Adrenal gland (tissue), 12 donors: ENCODE results near the gene BCAS4. TPM values are rescaled to one million over a fixed set of nuclear protein-coding genes. Genes with fewer than 3 reads are reported as not detected.

Source experiments
- DNase-seq, 7 donors: peaks; one replicate each; pipeline ENCODE4 v3.0.0-alpha.2; 2019 to 2020
- H3K27ac ChIP-seq, 5 donors: fragments of 200-600 bp; sonication (generic) in 4 of 5; 1 replicate in 3 of 5; 2 replicates in 2 of 5; pipeline versions ENCODE4 v1.5.1 to v1.8.0; 2016 to 2020; ENCODE audit warnings: mild to moderate bottlenecking in 1 of 5
- H3K27me3 ChIP-seq: fragments of 200-600 bp; 2 replicates; pipeline ENCODE4 v1.8.0; 2021
- H3K36me3 ChIP-seq, 2 donors: fragments of 200-600 bp; replicated peaks in 1 of 2; 1 replicate in 1 of 2; 2 replicates in 1 of 2; pipeline versions ENCODE4 v1.5.1 to v1.8.0; 2018 to 2022
- H3K4me1 ChIP-seq, 2 donors: fragments of 200-600 bp; replicated peaks in 1 of 2; 1 replicate in 1 of 2; 2 replicates in 1 of 2; pipeline versions ENCODE4 v1.5.1 to v1.8.0; 2018 to 2021
- H3K4me3 ChIP-seq, 4 donors: fragments of 200-600 bp; sonication (generic) in 3 of 4; one replicate each; pipeline ENCODE4 v1.5.1; 2016 to 2018
- H3K9me3 ChIP-seq, 3 donors: fragments of 200-600 bp; sonication (generic) in 1 of 3; replicated peaks in 1 of 3; 1 replicate in 2 of 3; 2 replicates in 1 of 3; pipeline versions ENCODE4 v1.5.1 to v1.8.0; 2016 to 2021
- POLR2A ChIP-seq, 2 donors: fragments of 450-650 bp; IDR thresholded peaks; one replicate each; pipeline ENCODE4 v1.6.1; 2017; ENCODE audit warnings: antibody characterized with exemption in 2 of 2, mild to moderate bottlenecking in 2 of 2, moderate library complexity in 1 of 2
- whole genome bisulfite sequencing, 4 donors: extraction: QIAGEN DNeasy Blood & Tissue Kit in 2 of 4; methylation state at CpG; one replicate each; pipeline versions ENCODE4 v1.1.5 to v1.1.7; 2013 to 2017; 5-methylcytosine and 5-hydroxymethylcytosine counted together
- intact Hi-C, 2 donors: fragments of 100-400 bp; cut with DNase I; formaldehyde crosslinking; loops; one replicate each; pipeline versions ENCODE4 v1.14.1 to v1.15.0; 2022 to 2023
- polyA plus RNA-seq, 3 donors: library from polyadenylated mRNA; stranded (reverse); fragments of 200-250 nt in 2 of 3; fragments of 350-450 nt in 1 of 3; fragmentation: Illumina TruSeq in 1 of 3; extraction: RNeasy Lipid Tissue Mini Kit (QIAGEN cat#74804) in 1 of 3; gene quantifications; one replicate each; pipeline ENCODE4 v1.2.3, GENCODE V29; 2013 to 2014
- total RNA-seq, 9 donors: library from RNA; depleted of rRNA in 4 of 9; stranded (reverse); fragments of >200 nt in 4 of 9; fragments of 120-200 nt in 1 of 9; fragmentation: NEBNext Ultra II Directional in 1 of 9; extraction: Animal tissue kit (Norgen Biotek cat#: 25700) in 1 of 9; gene quantifications; one replicate each; pipeline versions ENCODE4 v1.1.0 to v1.2.4, GENCODE V29; 2013 to 2023
- TF ChIP-seq, protein P1 (sequence below), 6 experiments: fragments of 450-650 bp in 4 of 6; fragments of 200-600 bp in 2 of 6; sonication (generic) in 1 of 6; IDR thresholded peaks; 1 replicate in 5 of 6; 2 replicates in 1 of 6; pipeline versions ENCODE4 v1.5.1 to v1.8.0; 2016 to 2021; ENCODE audit warnings: antibody characterized with exemption in 6 of 6, mild to moderate bottlenecking in 2 of 6, moderate library complexity in 1 of 6
- donor health status: healthy with polysubstance abuse.
- donor health status: Bipolar disorder and iron deficiency.
- donor health status: DM: yes; HTN: yes; CAD: no.
- donor health status: DM: no; HTN: no; CAD: no.
- donor health status: DM: no; HTN: no; CAD: no.
- donor health status: DM: yes; HTN: yes; CAD: no.

BCAS4 gene
- total and polyA plus RNA-seq, 12 donors: 0.66 to 5.1 (median 1.5) TPM

DNA sequence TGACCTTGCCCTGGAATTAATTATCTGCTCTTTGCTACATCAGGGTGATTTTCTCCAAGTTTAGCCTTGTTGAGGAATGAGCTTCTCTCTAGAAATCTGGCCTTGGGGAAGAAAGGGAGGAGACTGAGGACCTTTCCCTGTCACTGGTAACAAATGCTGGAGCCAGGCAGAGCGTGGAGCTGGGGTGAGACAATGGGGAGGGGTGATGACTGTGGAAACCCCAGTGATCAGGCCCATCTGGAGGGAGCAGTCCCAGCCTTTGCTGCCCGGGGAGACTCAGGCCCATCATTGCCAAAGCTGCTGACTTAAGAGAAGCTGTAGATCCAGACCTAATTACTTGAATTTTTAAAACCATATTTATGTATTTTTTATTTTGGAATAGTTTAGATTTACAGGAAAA, 31.3 kb downstream of the BCAS4 start:
- 29 to 34% (median 31%) methylated on average over 2 of the region's 2 CpGs for WGBS, 4 donors
- intact Hi-C loops: no loop called here
- peak in 6 of 7 donors; percentile 50 to 78 (median 66) for DNase-seq
- TF ChIP-seq, protein P1, sequence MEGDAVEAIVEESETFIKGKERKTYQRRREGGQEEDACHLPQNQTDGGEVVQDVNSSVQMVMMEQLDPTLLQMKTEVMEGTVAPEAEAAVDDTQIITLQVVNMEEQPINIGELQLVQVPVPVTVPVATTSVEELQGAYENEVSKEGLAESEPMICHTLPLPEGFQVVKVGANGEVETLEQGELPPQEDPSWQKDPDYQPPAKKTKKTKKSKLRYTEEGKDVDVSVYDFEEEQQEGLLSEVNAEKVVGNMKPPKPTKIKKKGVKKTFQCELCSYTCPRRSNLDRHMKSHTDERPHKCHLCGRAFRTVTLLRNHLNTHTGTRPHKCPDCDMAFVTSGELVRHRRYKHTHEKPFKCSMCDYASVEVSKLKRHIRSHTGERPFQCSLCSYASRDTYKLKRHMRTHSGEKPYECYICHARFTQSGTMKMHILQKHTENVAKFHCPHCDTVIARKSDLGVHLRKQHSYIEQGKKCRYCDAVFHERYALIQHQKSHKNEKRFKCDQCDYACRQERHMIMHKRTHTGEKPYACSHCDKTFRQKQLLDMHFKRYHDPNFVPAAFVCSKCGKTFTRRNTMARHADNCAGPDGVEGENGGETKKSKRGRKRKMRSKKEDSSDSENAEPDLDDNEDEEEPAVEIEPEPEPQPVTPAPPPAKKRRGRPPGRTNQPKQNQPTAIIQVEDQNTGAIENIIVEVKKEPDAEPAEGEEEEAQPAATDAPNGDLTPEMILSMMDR (IDR thresholded peaks at IDR 0.05): no peak
- TF ChIP-seq POLR2A (IDR thresholded peaks at IDR 0.05): no peak
- Histone ChIP-seq H3K4me1 (peaks cover 17 to 27% of the 10 kb centered on the region in 2 donors), H3K27me3 (no peaks in the 10 kb centered on the region), H3K9me3 (no peaks in the 10 kb centered on the region), H3K36me3 (no peaks in the 10 kb centered on the region), H3K4me3 (no peak overlapping the region), H3K27ac (peak overlapping the region in 3 of 5 donors; percentile 3 to 22 (median 22))

DNA sequence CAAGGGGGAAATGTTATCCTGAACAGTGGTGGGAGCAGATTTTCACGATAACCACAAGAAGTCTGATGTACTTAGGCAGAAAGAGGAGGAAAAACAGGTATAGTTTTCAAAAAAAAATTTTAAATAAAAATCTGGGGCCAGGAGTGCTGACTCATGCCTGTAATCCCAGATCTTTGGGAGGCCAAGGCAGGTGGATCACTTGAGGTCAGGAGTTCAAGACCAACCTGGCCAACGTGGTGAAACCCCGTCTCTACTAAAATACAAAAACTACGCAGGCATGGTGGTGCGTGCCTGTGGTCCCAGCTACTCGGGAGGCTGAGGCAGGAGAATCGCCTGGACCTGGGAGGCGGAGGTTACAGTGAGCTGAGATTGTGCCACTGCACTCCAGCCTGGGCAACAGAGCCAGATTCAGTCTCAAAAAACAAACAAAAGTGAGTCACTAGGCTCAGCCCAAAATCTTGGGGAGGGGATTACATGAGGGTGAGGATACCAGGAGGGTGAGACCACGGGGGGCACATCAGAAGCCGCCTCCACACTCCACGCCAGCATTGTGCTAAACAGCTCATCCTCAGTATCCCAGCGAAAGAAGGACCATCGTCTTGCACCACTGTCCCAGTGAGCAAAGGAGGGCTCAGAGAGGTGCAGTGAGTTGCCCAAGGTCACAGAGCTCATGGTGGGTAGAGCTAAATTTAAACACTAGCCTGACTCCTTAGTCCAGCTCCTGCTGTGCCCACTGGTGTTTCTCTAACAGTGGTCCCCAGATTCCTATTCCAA, 33.7 kb downstream of the BCAS4 start:
- TF ChIP-seq POLR2A (IDR thresholded peaks at IDR 0.05): no peak
- TF ChIP-seq, protein P1 (IDR thresholded peaks at IDR 0.05): no peak
- Histone ChIP-seq H3K4me3 (no peak overlapping the region), H3K27me3 (no peaks in the 10 kb centered on the region), H3K36me3 (no peaks in the 10 kb centered on the region), H3K9me3 (no peaks in the 10 kb centered on the region), H3K4me1 (peaks cover 17 to 27% of the 10 kb centered on the region in 2 donors), H3K27ac (no peak overlapping the region)
- 88 to 92% (median 89%) methylated on average over 13 of the region's 13 CpGs for WGBS, 4 donors
- intact Hi-C loops: no loop called here
- DNase-seq: no peak

DNA sequence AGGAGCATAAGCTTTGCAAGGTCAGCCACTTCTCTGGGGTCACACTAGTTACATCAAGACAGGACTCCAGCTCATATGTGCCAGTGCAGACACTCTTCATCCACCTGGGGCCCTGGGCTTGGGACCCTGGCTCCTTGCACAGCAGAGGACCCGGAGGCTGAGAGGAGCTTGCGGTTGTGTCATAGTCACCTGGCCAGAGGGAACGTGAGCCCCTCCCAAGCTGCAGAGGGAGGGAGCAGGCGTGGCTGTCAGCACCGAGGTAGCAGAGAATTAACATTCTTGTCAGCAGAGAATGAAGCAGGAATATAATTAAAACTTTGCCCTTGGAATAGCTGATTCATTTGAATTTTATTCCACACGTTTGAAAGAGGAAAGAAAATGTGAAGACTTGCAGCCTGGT, 36.8 kb downstream of the BCAS4 start:
- no peak for DNase-seq
- TF ChIP-seq, protein P1 (IDR thresholded peaks at IDR 0.05): no peak
- no peak for TF ChIP-seq POLR2A (IDR thresholded peaks at IDR 0.05)
- intact Hi-C loops: no loop called here
- no peak overlapping the region for H3K27ac ChIP-seq
- no peaks in the 10 kb centered on the region for H3K36me3 ChIP-seq
- 74 to 86% (median 79%) methylated on average over 6 of the region's 6 CpGs for WGBS, 4 donors
- H3K27me3 ChIP-seq: no peaks in the 10 kb centered on the region
- H3K4me3 ChIP-seq: no peak overlapping the region
- peaks cover 0 to under 1% of the 10 kb centered on the region in 2 donors for H3K4me1 ChIP-seq
- H3K9me3 ChIP-seq: no peaks in the 10 kb centered on the region

DNA sequence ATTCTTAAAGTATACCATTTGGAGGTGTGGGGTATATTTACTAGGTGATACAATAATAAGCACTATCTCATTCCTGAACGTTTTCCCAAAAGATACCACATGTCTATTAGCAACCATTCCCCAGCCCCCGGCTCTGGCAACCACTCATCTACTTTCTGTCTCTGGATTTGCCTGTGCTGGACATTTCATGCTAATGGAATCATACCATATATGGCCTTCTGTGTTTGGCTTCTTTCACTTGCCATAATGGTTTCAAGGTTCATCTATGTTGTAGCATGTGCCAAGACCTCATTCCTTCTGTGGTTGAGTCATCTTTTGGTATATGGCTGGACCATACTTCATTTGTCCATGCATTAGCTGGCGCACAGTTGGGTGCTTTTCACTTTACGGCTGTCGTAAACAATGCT, 39.7 kb downstream of the BCAS4 start:
- no peak for DNase-seq
- Histone ChIP-seq H3K4me1 (no peaks in the 10 kb centered on the region), H3K27me3 (no peaks in the 10 kb centered on the region), H3K4me3 (no peak overlapping the region), H3K9me3 (no peaks in the 10 kb centered on the region), H3K27ac (no peak overlapping the region), H3K36me3 (no peaks in the 10 kb centered on the region)
- intact Hi-C loops: no loop called here
- WGBS, 4 donors: 86 to 93% (median 88%) methylated on average over 5 of the region's 5 CpGs
- TF ChIP-seq, protein P1 (IDR thresholded peaks at IDR 0.05): no peak
- TF ChIP-seq POLR2A (IDR thresholded peaks at IDR 0.05): no peak
